ENCODE results near the gene ARHGEF4. TPM values are rescaled to one million over a fixed set of nuclear protein-coding genes. Genes with fewer than 3 reads are reported as not detected.

Gene ARHGEF4
- polyA plus RNA-seq, 1 donor (not counting 4 experiments of a cell fraction or from before 2014, with no cell fraction given): 22.6 TPM

DNA sequence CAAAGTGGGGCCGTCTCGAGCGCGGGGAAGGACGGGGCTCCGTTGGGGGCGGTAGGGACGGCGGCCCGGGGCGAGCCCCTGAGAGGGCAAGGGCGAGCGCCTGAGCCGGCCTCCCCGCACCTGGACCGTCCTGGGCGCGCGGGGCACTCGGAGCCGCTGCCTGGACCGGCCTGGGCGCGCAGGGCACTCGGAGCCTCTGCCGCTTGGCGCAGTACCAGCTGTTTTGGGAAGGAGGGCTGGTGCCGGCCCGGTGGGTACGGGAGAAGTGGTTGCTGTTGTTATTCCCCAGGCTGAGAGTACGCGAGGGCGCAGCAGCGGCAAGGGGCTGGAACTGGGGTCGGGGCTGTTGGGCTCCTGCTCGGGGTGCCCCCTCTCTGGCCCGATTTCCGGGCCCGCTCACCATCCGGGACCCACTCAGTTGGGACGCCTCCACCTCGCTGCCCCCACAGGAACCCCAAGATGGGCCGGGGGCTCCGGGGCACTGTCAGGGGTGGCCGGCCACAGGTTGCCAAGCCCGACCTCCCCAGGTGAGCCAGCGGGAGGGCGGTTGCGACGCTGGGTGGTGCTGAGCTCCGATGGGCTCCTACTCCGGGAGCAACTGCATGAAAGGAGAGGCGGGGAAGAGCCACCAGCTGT, 579 bp downstream of the ARHGEF4 start:
- no peaks in the 10 kb centered on the region for H3K9me1 ChIP-seq (ENCODE audit: control insufficient read depth, extremely low read depth, insufficient read depth, low read length)
- no peak for TF ChIP-seq EZH2 (IDR thresholded peaks at IDR 0.05; ENCODE audit: low read length)
- TF ChIP-seq, protein P1, sequence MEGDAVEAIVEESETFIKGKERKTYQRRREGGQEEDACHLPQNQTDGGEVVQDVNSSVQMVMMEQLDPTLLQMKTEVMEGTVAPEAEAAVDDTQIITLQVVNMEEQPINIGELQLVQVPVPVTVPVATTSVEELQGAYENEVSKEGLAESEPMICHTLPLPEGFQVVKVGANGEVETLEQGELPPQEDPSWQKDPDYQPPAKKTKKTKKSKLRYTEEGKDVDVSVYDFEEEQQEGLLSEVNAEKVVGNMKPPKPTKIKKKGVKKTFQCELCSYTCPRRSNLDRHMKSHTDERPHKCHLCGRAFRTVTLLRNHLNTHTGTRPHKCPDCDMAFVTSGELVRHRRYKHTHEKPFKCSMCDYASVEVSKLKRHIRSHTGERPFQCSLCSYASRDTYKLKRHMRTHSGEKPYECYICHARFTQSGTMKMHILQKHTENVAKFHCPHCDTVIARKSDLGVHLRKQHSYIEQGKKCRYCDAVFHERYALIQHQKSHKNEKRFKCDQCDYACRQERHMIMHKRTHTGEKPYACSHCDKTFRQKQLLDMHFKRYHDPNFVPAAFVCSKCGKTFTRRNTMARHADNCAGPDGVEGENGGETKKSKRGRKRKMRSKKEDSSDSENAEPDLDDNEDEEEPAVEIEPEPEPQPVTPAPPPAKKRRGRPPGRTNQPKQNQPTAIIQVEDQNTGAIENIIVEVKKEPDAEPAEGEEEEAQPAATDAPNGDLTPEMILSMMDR (optimal IDR thresholded peaks at IDR 0.05 in 1 of 3, IDR thresholded peaks at IDR 0.05 in 1 of 3, conservative IDR thresholded peaks at IDR 0.05 in 1 of 3; ENCODE audit: extremely low read depth in 1 of 3, insufficient read depth in 2 of 3, low read length in 3 of 3): no peak
- no peaks in the 10 kb centered on the region for H3K27me3 ChIP-seq (ENCODE audit: control insufficient read depth, extremely low read depth, insufficient read depth, low read length)
- peak overlapping the region; percentile 55 for H3K27ac ChIP-seq (ENCODE audit: control insufficient read depth, insufficient read depth, low read length)
- FAIRE-seq: no peak
- H3K4me2 ChIP-seq (ENCODE audit: control insufficient read depth, extremely low read depth, insufficient read depth, low read depth, low read length): peak overlapping the region; percentile 83
- H3K4me3 ChIP-seq (ENCODE audit: control insufficient read depth in 2 of 3, extremely low read depth in 1 of 3, insufficient read depth in 2 of 3, low read depth in 1 of 3, low read length in 3 of 3): peak overlapping the region; percentile 55 to 76 (median 74)
- no peak for DNase-seq (ENCODE audit: low read depth, low spot score)
- H2AFZ ChIP-seq (ENCODE audit: control insufficient read depth, low read length): peak overlapping the region; percentile 78
- H3K79me2 ChIP-seq (ENCODE audit: control insufficient read depth, insufficient read depth, low read length): peaks cover 26% of the 10 kb centered on the region
- peak overlapping the region; percentile 79 for H3K9ac ChIP-seq (ENCODE audit: control insufficient read depth, extremely low read depth, insufficient read depth, low read length)
- H3K4me1 ChIP-seq (ENCODE audit: control insufficient read depth, extremely low read depth, insufficient read depth, low read length): peaks cover 16% of the 10 kb centered on the region
- H3K9me3 ChIP-seq (ENCODE audit: control insufficient read depth, low read depth, low read length): no peaks in the 10 kb centered on the region
- dilution Hi-C loops (cut with MboI; ENCODE audit: extremely low pct_ligation_motif_present, low sequenced_read_pairs): no loop called here
- no peaks in the 10 kb centered on the region for H4K20me1 ChIP-seq (ENCODE audit: control insufficient read depth, extremely low read depth, insufficient read depth, low read length)
- H3K36me3 ChIP-seq (ENCODE audit: control insufficient read depth in 2 of 2, extremely low read depth in 1 of 2, insufficient read depth in 2 of 2, low read length in 2 of 2): peaks cover 0 to 8% of the 10 kb centered on the region in 2 experiments

- no peaks in the 10 kb centered on the region for H3K9me3 ChIP-seq (ENCODE audit: control insufficient read depth, low read depth, low read length)
- H3K27ac ChIP-seq (ENCODE audit: control insufficient read depth, insufficient read depth, low read length): no peak overlapping the region
- no peak overlapping the region for H2AFZ ChIP-seq (ENCODE audit: control insufficient read depth, low read length)
- H3K9me1 ChIP-seq (ENCODE audit: control insufficient read depth, extremely low read depth, insufficient read depth, low read length): no peaks in the 10 kb centered on the region
- no peaks in the 10 kb centered on the region for H4K20me1 ChIP-seq (ENCODE audit: control insufficient read depth, extremely low read depth, insufficient read depth, low read length)
- no peak for TF ChIP-seq EZH2 (IDR thresholded peaks at IDR 0.05; ENCODE audit: low read length)
- TF ChIP-seq, protein P1 (optimal IDR thresholded peaks at IDR 0.05 in 1 of 3, IDR thresholded peaks at IDR 0.05 in 1 of 3, conservative IDR thresholded peaks at IDR 0.05 in 1 of 3; ENCODE audit: extremely low read depth in 1 of 3, insufficient read depth in 2 of 3, low read length in 3 of 3): no peak
- dilution Hi-C loops (cut with MboI; ENCODE audit: extremely low pct_ligation_motif_present, low sequenced_read_pairs): no loop called here
- FAIRE-seq (no peak), DNase-seq (ENCODE audit: low read depth, low spot score) (no peak)
- H3K36me3 ChIP-seq (ENCODE audit: control insufficient read depth in 2 of 2, extremely low read depth in 1 of 2, insufficient read depth in 2 of 2, low read length in 2 of 2): peaks cover 0 to 8% of the 10 kb centered on the region in 2 experiments
- no peaks in the 10 kb centered on the region for H3K27me3 ChIP-seq (ENCODE audit: control insufficient read depth, extremely low read depth, insufficient read depth, low read length)
- H3K79me2 ChIP-seq (ENCODE audit: control insufficient read depth, insufficient read depth, low read length): peaks cover 28% of the 10 kb centered on the region
- peak overlapping the region; percentile 83 for H3K4me2 ChIP-seq (ENCODE audit: control insufficient read depth, extremely low read depth, insufficient read depth, low read depth, low read length)
- H3K9ac ChIP-seq (ENCODE audit: control insufficient read depth, extremely low read depth, insufficient read depth, low read length): peak overlapping the region; percentile 79
- peak overlapping the region; percentile 55 to 76 (median 74) for H3K4me3 ChIP-seq (ENCODE audit: control insufficient read depth in 2 of 3, extremely low read depth in 1 of 3, insufficient read depth in 2 of 3, low read depth in 1 of 3, low read length in 3 of 3)
- H3K4me1 ChIP-seq (ENCODE audit: control insufficient read depth, extremely low read depth, insufficient read depth, low read length): peaks cover 16% of the 10 kb centered on the region
These were observed 1.3 kb downstream of the ARHGEF4 start for GRCh38 chr2:130837811-130838565.

Data from keratinocyte (primary cell).